ENCODE measurements around the gene ZNF516. TPM values are rescaled to one million over a fixed set of nuclear protein-coding genes. Genes with fewer than 3 reads are reported as not detected.

Gene ZNF516
- total and polyA plus RNA-seq, 8 donors: 5.4 to 21.3 (median 12.7) TPM

GRCh38 chr18:76447258-76447890 lies 47.7 kb downstream of the ZNF516 start:
- H3K36me3 ChIP-seq: peaks cover 0 to 4% (median 1%) of the 10 kb centered on the region in 3 donors
- ATAC-seq: no peak
- no peak for FAIRE-seq
- H3K4me3 ChIP-seq: no peak overlapping the region
- 91 to 94% methylated on average over 21 of the region's 21 CpGs for WGBS, 2 donors
- peaks cover 0 to 17% (median 7%) of the 10 kb centered on the region in 3 donors for H3K4me1 ChIP-seq
- intact Hi-C loops (cut with DNase I): no loop called here
- DNase-seq: no peak
- no peaks in the 10 kb centered on the region for H3K27me3 ChIP-seq
- H3K27ac ChIP-seq: no peak overlapping the region
- no peaks in the 10 kb centered on the region for H3K9me3 ChIP-seq
- TF ChIP-seq, protein P1, sequence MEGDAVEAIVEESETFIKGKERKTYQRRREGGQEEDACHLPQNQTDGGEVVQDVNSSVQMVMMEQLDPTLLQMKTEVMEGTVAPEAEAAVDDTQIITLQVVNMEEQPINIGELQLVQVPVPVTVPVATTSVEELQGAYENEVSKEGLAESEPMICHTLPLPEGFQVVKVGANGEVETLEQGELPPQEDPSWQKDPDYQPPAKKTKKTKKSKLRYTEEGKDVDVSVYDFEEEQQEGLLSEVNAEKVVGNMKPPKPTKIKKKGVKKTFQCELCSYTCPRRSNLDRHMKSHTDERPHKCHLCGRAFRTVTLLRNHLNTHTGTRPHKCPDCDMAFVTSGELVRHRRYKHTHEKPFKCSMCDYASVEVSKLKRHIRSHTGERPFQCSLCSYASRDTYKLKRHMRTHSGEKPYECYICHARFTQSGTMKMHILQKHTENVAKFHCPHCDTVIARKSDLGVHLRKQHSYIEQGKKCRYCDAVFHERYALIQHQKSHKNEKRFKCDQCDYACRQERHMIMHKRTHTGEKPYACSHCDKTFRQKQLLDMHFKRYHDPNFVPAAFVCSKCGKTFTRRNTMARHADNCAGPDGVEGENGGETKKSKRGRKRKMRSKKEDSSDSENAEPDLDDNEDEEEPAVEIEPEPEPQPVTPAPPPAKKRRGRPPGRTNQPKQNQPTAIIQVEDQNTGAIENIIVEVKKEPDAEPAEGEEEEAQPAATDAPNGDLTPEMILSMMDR (IDR thresholded peaks at IDR 0.05): no peak

- peaks cover 0 to 12% (median 7%) of the 10 kb centered on the region in 3 donors for H3K4me1 ChIP-seq
- no peaks in the 10 kb centered on the region for H3K9me3 ChIP-seq
- ATAC-seq: no peak
- intact Hi-C loops (cut with DNase I): no loop called here
- no peak overlapping the region for H3K27ac ChIP-seq
- TF ChIP-seq, protein P1 (IDR thresholded peaks at IDR 0.05): no peak
- H3K36me3 ChIP-seq: peaks cover 0 to 12% (median 5%) of the 10 kb centered on the region in 3 donors
- H3K4me3 ChIP-seq: no peak overlapping the region
- WGBS, 2 donors: 88 to 93% methylated on average over 20 of the region's 20 CpGs
- H3K27me3 ChIP-seq: no peaks in the 10 kb centered on the region
- DNase-seq: peak in 1 of 6 donors; percentile 13
- no peak for FAIRE-seq
Measured at GRCh38 chr18:76446321-76447257, 48.5 kb downstream of the ZNF516 start.

DNA sequence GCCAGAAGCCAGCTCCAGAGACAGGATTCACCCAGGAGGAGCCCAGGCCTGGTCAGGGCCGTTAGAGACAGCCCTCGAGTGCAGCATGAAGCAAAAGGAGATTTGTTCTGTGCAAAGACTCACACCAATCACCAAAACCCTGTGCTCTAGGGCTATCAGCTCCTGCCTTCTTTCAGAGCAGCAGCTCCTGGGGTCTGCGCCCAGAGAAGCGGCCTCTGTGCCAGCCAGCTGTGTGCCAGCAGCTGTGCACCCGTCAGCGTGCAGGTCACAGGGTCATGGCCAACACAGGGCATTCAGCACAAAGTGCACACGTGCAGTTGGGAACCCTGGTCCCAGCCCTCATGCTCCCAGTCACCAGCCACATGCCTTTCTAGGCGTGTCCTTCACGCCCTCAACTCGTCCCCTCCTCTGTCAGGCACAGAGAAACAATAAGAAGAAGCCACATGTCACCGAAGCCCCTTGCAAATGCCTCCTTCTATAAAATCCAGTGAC lies 49.3 kb downstream of the ZNF516 start:
- ATAC-seq (peak in 3 of 4 donors; percentile 7 to 17 (median 13)), FAIRE-seq (no peak), DNase-seq (peak in 1 of 6 donors; percentile 36)
- Histone ChIP-seq H3K4me3 (no peak overlapping the region), H3K9me3 (no peaks in the 10 kb centered on the region), H3K27me3 (no peaks in the 10 kb centered on the region), H3K4me1 (peaks cover 0 to 12% (median 7%) of the 10 kb centered on the region in 3 donors), H3K36me3 (peaks cover 0 to 20% (median 10%) of the 10 kb centered on the region in 3 donors), H3K27ac (no peak overlapping the region)
- 52 to 54% methylated on average over 11 of the region's 11 CpGs for WGBS, 2 donors
- TF ChIP-seq, protein P1 (IDR thresholded peaks at IDR 0.05): no peak
- intact Hi-C loops (cut with DNase I): no loop called here

DNA sequence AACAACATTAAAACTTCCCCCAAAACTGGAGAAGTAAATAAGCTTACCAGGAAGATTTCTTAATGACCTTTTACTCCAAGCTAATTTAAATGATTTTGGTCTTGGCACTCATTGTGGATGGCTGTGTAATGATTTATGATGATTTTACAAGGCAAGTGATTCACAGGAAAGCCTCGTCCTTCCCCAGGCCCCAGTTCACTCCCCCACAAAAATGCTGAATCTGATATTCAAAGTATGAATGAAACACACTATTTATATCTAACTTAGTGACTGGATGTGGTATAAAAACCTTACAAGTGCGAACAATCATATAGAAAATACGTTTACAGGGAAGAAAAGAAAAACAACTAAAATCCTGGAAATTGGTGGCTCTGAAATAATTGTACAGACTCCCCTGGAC lies 49.8 kb downstream of the ZNF516 start:
- intact Hi-C loops (cut with DNase I): no loop called here
- Histone ChIP-seq H3K27ac (no peak overlapping the region), H3K4me3 (no peak overlapping the region), H3K4me1 (peaks cover 0 to 12% (median 7%) of the 10 kb centered on the region in 3 donors), H3K9me3 (no peaks in the 10 kb centered on the region), H3K27me3 (no peaks in the 10 kb centered on the region), H3K36me3 (peaks cover 0 to 24% (median 11%) of the 10 kb centered on the region in 3 donors)
- TF ChIP-seq, protein P1 (IDR thresholded peaks at IDR 0.05): no peak
- FAIRE-seq: no peak
- peak in 2 of 4 donors; percentile 38 to 48 for ATAC-seq
- no peak for DNase-seq
- 58 to 63% methylated on average over 3 of the region's 3 CpGs for WGBS, 2 donors
